Fibroblast of peridontal ligament (primary cell): ENCODE data around the gene ARHGEF17.

Experiments used
- DNase-seq: peaks from one replicate; pipeline ENCODE4 v3.0.0-alpha.2; 2010; ENCODE audit errors: extremely low read depth

Gene ARHGEF17

GRCh38 chr11:73293356-73293936 is 14.6 kb upstream of the ARHGEF17 start:
- no peak for DNase-seq

GRCh38 chr11:73294604-73295003 is 13.5 kb upstream of the ARHGEF17 start:
- DNase-seq, result no peak

- DNase-seq, result peak; percentile 87
These were observed 12.7 kb upstream of the ARHGEF17 start for GRCh38 chr11:73295241-73295995.

GRCh38 chr11:73295996-73296318 is 12.1 kb upstream of the ARHGEF17 start:
- DNase-seq, result no peak

GRCh38 chr11:73296501-73297230 is 11.4 kb upstream of the ARHGEF17 start:
- no peak for DNase-seq

- no peak for DNase-seq
These were observed 10.9 kb upstream of the ARHGEF17 start for GRCh38 chr11:73297231-73297590.

- DNase-seq, result no peak
These were observed 10.4 kb upstream of the ARHGEF17 start for GRCh38 chr11:73297702-73298101.

GRCh38 chr11:73298233-73298632 is 9.8 kb upstream of the ARHGEF17 start:
- DNase-seq, result no peak

- no peak for DNase-seq
These were observed 8.3 kb upstream of the ARHGEF17 start for GRCh38 chr11:73299751-73300150.

GRCh38 chr11:73306069-73306841 is 1.8 kb upstream of the ARHGEF17 start:
- no peak for DNase-seq

GRCh38 chr11:73306977-73307322 is 1.1 kb upstream of the ARHGEF17 start:
- no peak for DNase-seq

- DNase-seq, result peak; percentile 98
These were observed 613 bp upstream of the ARHGEF17 start for GRCh38 chr11:73307323-73308002.

- DNase-seq, result peak; percentile 94
These were observed 1.2 kb downstream of the ARHGEF17 start for GRCh38 chr11:73308961-73309919.

- DNase-seq, result no peak
These were observed 2.0 kb downstream of the ARHGEF17 start for GRCh38 chr11:73310076-73310475.

- no peak for DNase-seq
These were observed 2.8 kb downstream of the ARHGEF17 start for GRCh38 chr11:73310661-73311393.

- no peak for DNase-seq
These were observed 3.4 kb downstream of the ARHGEF17 start for GRCh38 chr11:73311394-73311869.

GRCh38 chr11:73312036-73312435 is 4.0 kb downstream of the ARHGEF17 start:
- DNase-seq, result no peak

GRCh38 chr11:73312851-73313327 is 4.8 kb downstream of the ARHGEF17 start:
- DNase-seq, result peak; percentile 82

- no peak for DNase-seq
These were observed 5.6 kb downstream of the ARHGEF17 start for GRCh38 chr11:73313652-73314051.
